Measurements from ENCODE around the gene EEIG1. TPM values are rescaled to one million over a fixed set of nuclear protein-coding genes. Genes with fewer than 3 reads are reported as not detected.

EEIG1 gene
- total RNA-seq, 3 donors from 2014 or later = 127 to 168 (median 144) TPM

DNA sequence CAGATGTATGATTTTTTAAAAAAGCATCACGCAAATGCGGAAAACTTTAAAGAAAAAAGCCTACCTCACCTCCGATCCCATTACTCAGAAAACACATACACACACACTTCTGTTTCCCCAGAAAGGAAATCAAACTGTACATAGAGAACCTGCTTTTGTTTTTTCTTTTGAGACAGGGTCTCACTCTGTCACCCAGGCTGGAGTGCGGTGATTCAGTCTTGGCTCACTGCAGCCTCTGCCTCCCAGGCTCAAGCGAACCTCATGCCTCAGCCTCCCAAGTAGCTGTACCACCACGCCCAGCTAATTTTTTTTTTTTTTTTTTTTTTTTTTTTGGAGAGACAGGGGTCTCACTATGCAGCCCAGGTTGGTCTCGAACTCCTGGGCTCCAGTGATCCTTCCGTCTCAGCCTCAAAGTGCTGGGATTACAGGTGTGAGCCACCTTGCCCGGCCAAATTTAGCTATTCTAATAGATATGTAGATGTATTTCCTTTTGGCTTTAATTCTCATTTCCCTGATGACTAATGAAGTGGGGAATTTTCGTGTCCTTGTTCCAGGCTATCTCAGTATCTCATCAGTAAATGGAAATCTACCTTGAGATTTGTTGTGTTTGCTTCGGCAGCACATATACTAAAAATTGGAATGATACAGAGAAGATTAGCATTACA lies 25.7 kb upstream of the EEIG1 start:
- no peaks in the 10 kb centered on the region for H3K36me3 ChIP-seq (ENCODE audit: low read depth)
- intact Hi-C loops (cut with DNase I, micrococcal nuclease) = no loop called here
- TF ChIP-seq, protein P1, sequence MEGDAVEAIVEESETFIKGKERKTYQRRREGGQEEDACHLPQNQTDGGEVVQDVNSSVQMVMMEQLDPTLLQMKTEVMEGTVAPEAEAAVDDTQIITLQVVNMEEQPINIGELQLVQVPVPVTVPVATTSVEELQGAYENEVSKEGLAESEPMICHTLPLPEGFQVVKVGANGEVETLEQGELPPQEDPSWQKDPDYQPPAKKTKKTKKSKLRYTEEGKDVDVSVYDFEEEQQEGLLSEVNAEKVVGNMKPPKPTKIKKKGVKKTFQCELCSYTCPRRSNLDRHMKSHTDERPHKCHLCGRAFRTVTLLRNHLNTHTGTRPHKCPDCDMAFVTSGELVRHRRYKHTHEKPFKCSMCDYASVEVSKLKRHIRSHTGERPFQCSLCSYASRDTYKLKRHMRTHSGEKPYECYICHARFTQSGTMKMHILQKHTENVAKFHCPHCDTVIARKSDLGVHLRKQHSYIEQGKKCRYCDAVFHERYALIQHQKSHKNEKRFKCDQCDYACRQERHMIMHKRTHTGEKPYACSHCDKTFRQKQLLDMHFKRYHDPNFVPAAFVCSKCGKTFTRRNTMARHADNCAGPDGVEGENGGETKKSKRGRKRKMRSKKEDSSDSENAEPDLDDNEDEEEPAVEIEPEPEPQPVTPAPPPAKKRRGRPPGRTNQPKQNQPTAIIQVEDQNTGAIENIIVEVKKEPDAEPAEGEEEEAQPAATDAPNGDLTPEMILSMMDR (IDR thresholded peaks at IDR 0.05) = no peak
- ATAC-seq (no peak), DNase-seq (no peak)
- H3K4me3 ChIP-seq = no peak overlapping the region
- no peaks in the 10 kb centered on the region for H3K9me3 ChIP-seq
- H3K4me1 ChIP-seq (ENCODE audit: low read depth) = peaks cover 6% of the 10 kb centered on the region

DNA sequence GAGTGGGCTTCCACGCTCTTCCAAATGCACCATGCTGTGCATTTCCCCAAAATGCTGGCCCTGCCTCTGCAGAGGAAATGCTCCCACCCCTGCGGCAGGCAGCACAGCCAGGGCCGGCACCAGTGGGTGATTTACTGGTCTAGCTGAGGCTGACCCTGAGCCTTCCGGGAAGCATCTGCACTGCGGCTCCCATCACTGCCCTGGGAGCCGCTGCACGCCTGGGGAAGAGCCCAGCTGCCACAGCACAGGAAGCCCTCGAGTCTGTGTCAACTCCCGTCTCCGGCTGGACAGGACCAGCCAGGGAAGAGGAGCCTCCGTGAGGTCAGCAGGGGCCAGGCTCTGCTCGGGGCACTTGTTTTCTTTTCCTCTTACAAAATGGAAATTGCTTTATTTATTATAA lies 25.1 kb upstream of the EEIG1 start:
- DNase-seq = no peak
- intact Hi-C loops (cut with DNase I, micrococcal nuclease) = no loop called here
- no peak overlapping the region for H3K4me3 ChIP-seq

DNA sequence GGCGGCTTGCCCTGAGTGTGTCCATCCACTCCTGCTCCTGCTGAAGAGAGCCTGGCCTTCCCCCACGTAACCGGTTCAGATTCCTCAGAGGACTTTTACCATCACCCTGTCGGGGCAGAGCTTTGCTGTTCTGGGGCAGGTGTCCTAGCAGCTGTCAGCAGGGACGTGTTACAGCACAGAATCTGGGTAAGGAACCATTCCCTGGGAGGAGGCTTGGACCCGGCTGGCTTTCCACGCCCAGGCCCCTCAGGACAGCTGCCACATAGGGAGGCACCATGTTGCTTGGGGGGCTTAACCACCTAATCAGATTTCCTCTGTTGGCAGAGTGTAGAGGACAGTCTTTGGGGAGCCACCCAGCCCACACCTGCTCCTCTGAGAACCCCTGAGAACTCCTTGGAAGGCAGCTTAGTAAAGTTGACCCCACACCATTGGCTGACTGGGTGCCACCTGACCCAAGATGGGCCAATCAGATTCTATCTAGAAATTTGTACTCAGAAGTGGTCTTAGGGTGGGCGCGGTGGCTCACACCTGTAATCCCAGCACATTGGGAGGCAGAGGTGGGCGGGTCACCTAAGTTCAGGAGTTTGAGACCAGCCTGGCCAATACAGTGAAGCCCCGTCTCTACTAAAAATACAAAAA lies 23.3 kb upstream of the EEIG1 start:
- Histone ChIP-seq H3K36me3 (ENCODE audit: low read depth) (no peaks in the 10 kb centered on the region), H3K4me1 (ENCODE audit: low read depth) (peaks cover 6% of the 10 kb centered on the region), H3K4me3 (no peak overlapping the region), H3K9me3 (no peaks in the 10 kb centered on the region)
- no peak for DNase-seq
- intact Hi-C loops (cut with DNase I, micrococcal nuclease) = no loop called here
- ATAC-seq = no peak
- TF ChIP-seq, protein P1 (IDR thresholded peaks at IDR 0.05) = no peak

More for the DNA sequence above, 25.1 kb upstream of the EEIG1 start:
- Histone ChIP-seq H3K36me3 (ENCODE audit: low read depth) (no peaks in the 10 kb centered on the region), H3K9me3 (no peaks in the 10 kb centered on the region), H3K4me1 (ENCODE audit: low read depth) (peaks cover 6% of the 10 kb centered on the region)
- TF ChIP-seq, protein P1 (IDR thresholded peaks at IDR 0.05) = no peak
- ATAC-seq = no peak

DNA sequence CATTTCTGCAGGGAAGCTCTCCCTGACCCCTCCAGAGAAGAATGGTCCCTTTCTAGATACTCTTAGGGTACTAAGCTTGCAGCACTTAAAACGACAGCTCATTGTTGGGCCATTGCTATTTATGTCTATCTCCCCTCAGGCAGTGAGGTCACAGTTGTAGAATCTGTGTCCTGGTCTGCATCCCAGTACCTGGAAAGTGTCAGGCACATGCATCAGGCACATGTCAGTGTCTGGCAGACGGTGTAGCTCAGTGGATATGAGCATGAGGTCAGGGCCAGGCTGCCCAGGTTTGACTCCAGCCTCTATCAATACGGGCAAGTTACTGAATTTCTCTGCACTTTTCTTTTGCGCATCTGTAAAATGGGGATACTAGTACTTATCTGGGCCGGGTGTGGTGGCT lies 22.2 kb upstream of the EEIG1 start:
- no peak for ATAC-seq
- H3K36me3 ChIP-seq (ENCODE audit: low read depth) = no peaks in the 10 kb centered on the region
- TF ChIP-seq, protein P1 (IDR thresholded peaks at IDR 0.05) = no peak
- peaks cover 6% of the 10 kb centered on the region for H3K4me1 ChIP-seq (ENCODE audit: low read depth)
- DNase-seq = peak in 1 of 3 donors; percentile 1
- H3K4me3 ChIP-seq = no peak overlapping the region
- no peaks in the 10 kb centered on the region for H3K9me3 ChIP-seq
- intact Hi-C loops (cut with DNase I, micrococcal nuclease) = no loop called here

DNA sequence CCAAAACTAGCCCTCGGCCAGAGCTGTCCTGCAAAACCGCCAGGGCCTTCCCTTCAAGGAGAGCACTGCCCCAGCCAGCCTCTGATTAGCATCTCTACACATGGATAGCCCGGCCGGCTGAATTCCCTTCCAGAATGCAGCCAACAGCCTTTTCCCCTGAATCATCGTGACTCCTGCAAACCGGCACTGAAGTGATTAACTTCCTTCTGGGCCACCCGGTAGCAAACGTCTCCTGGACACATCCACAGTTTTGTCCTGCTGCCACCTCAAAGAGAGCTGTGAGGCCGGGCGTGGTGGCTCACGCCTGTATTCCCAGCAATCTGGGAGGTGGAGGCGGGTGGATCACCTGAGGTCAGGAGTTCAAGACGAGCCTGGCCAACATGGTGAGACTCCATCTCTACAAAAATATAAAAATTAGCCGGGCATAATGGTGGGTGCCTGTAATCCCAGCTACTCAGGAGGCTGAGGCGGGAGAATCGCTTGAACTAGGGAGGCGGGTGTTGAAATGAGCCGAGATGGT lies 21.1 kb upstream of the EEIG1 start:
- Histone ChIP-seq H3K4me3 (no peak overlapping the region), H3K9me3 (no peaks in the 10 kb centered on the region), H3K4me1 (ENCODE audit: low read depth) (no peaks in the 10 kb centered on the region), H3K36me3 (ENCODE audit: low read depth) (no peaks in the 10 kb centered on the region)
- ATAC-seq (peak; percentile 71), DNase-seq (no peak)
- TF ChIP-seq, protein P1 (IDR thresholded peaks at IDR 0.05) = no peak
- intact Hi-C loops (cut with DNase I, micrococcal nuclease) = no loop called here

Data from mucosa of descending colon (tissue), 3 donors.